Neutrophil (primary cell): Measurements from ENCODE around the gene CSNK2A3.

Experiments
- H3K27ac ChIP-seq: fragments of 200-600 bp; sonication (generic); 2 replicates; pipeline ENCODE4 v1.5.1; 2016; ENCODE audit warnings: mild to moderate bottlenecking, moderate library complexity
- H3K27me3 ChIP-seq: fragments of 200-600 bp; sonication (generic); 2 replicates; pipeline ENCODE4 v1.6.0; 2016; ENCODE audit warnings: mild to moderate bottlenecking
- H3K36me3 ChIP-seq: fragments of 200-600 bp; sonication (generic); 2 replicates; pipeline ENCODE4 v1.5.1; 2017
- H3K4me1 ChIP-seq, 2 experiments: fragments of 200-600 bp in 1 of 2; sonication (generic) in 1 of 2; 1 replicate in 1 of 2; 2 replicates in 1 of 2; pipeline versions ENCODE4 v1.5.1 to v1.6.1; 2013 to 2016; ENCODE audit warnings: low read depth in 1 of 2, low read length in 1 of 2, mild to moderate bottlenecking in 1 of 2, moderate library complexity in 1 of 2; ENCODE audit not compliant: control insufficient read depth in 1 of 2, insufficient read depth in 1 of 2
- H3K4me3 ChIP-seq, 2 experiments: fragments of 200-600 bp in 1 of 2; sonication (generic) in 1 of 2; 1 replicate in 1 of 2; 2 replicates in 1 of 2; pipeline ENCODE4 v1.5.1; 2013 to 2016; ENCODE audit warnings: low read depth in 1 of 2, low read length in 1 of 2, mild to moderate bottlenecking in 1 of 2, moderate library complexity in 1 of 2
- H3K9me3 ChIP-seq: fragments of 200-600 bp; sonication (generic); 2 replicates; pipeline ENCODE4 v1.5.1; 2016
- CTCF ChIP-seq: fragments of 200-600 bp; sonication (generic); IDR thresholded peaks from 2 replicates; pipeline ENCODE4 v1.5.1; 2016; ENCODE audit warnings: antibody characterized with exemption

The CSNK2A3 gene

GRCh38 chr11:11335043-11335442, 18.0 kb downstream of the CSNK2A3 start:
- Histone ChIP-seq H3K4me3 (no peak overlapping the region), H3K36me3 (no peaks in the 10 kb centered on the region), H3K9me3 (no peaks in the 10 kb centered on the region), H3K27ac (no peak overlapping the region), H3K4me1 (no peaks in the 10 kb centered on the region), H3K27me3 (no peaks in the 10 kb centered on the region)
- no peak for TF ChIP-seq CTCF

GRCh38 chr11:11334607-11335006, 18.4 kb downstream of the CSNK2A3 start:
- Histone ChIP-seq H3K4me1 (no peaks in the 10 kb centered on the region), H3K36me3 (no peaks in the 10 kb centered on the region), H3K27ac (no peak overlapping the region), H3K4me3 (no peak overlapping the region), H3K27me3 (no peaks in the 10 kb centered on the region), H3K9me3 (no peaks in the 10 kb centered on the region)
- TF ChIP-seq CTCF, result no peak

- Histone ChIP-seq H3K9me3 (no peaks in the 10 kb centered on the region), H3K36me3 (no peaks in the 10 kb centered on the region), H3K27me3 (no peaks in the 10 kb centered on the region), H3K27ac (no peak overlapping the region), H3K4me3 (no peak overlapping the region), H3K4me1 (no peaks in the 10 kb centered on the region)
- no peak for TF ChIP-seq CTCF
Observed at GRCh38 chr11:11332141-11332710, 20.8 kb downstream of the CSNK2A3 start.

GRCh38 chr11:11329062-11329806, 23.8 kb downstream of the CSNK2A3 start:
- no peak for TF ChIP-seq CTCF
- Histone ChIP-seq H3K27ac (no peak overlapping the region), H3K9me3 (no peaks in the 10 kb centered on the region), H3K36me3 (no peaks in the 10 kb centered on the region), H3K27me3 (no peaks in the 10 kb centered on the region), H3K4me3 (no peak overlapping the region), H3K4me1 (no peaks in the 10 kb centered on the region)

GRCh38 chr11:11324090-11324489, 29.0 kb downstream of the CSNK2A3 start:
- Histone ChIP-seq H3K27ac (no peak overlapping the region), H3K4me1 (peaks cover 0 to 2% of the 10 kb centered on the region in 2 experiments), H3K4me3 (no peak overlapping the region), H3K27me3 (no peaks in the 10 kb centered on the region), H3K9me3 (no peaks in the 10 kb centered on the region), H3K36me3 (no peaks in the 10 kb centered on the region)
- TF ChIP-seq CTCF, result no peak
